IMR-90 (cell line): ENCODE results near the gene FBRSL1.

Experiments
- CHD1 ChIP-seq: IDR thresholded peaks from 2 replicates; pipeline ENCODE4 v1.6.1; 2012; ENCODE audit warnings: low read depth, low read length, improper control_type of control experiment
- FOS ChIP-seq: fragments of 150-350 bp; IDR thresholded peaks from 2 replicates; pipeline ENCODE4 v1.6.1; 2016; ENCODE audit warnings: low read depth, low read length
- MAFK ChIP-seq: IDR thresholded peaks from 2 replicates; pipeline ENCODE4 v1.6.1; 2012; ENCODE audit warnings: low read depth, low read length, improper control_type of control experiment
- POLR2A ChIP-seq: IDR thresholded peaks from 2 replicates; pipeline ENCODE4 v1.6.1; 2012; ENCODE audit warnings: mild to moderate bottlenecking, low read depth, low read length
- RAD21 ChIP-seq: IDR thresholded peaks from 2 replicates; pipeline ENCODE4 v1.6.1; 2012; ENCODE audit warnings: low read length, improper control_type of control experiment
- RFX5 ChIP-seq: IDR thresholded peaks from 2 replicates; pipeline ENCODE4 v1.8.0; 2012; ENCODE audit warnings: low read depth, mild to moderate bottlenecking, low read length, moderate library complexity
- SMC3 ChIP-seq: fragments of 150-350 bp; IDR thresholded peaks from 2 replicates; pipeline ENCODE4 v1.6.1; 2016; ENCODE audit warnings: low read depth, mild to moderate bottlenecking, antibody characterized with exemption, low read length, moderate library complexity
- TF ChIP-seq, protein P1 (sequence below): conservative IDR thresholded peaks from 2 replicates; pipeline ENCODE4 v1.5.1; 2012; ENCODE audit warnings: mild to moderate bottlenecking, low read depth, low read length, improper control_type of control experiment

DNA sequence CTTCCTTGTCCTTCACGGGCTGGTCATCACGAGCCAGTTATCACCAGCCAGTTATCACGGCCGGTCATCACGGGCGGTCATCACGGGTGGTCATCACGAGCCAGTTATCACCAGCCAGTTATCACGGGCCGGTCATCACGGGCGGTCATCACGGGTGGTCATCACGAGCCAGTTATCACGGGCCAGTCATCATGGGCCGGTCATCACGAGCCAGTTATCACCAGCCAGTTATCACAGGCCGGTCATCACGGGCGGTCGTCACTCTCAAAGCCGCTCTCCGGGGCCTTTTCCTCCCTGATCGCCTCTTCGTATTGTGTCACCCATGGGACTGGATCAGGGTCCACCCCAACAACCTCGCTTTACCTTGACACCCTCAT is 13.9 kb upstream of the FBRSL1 start:
- TF ChIP-seq, protein P1, sequence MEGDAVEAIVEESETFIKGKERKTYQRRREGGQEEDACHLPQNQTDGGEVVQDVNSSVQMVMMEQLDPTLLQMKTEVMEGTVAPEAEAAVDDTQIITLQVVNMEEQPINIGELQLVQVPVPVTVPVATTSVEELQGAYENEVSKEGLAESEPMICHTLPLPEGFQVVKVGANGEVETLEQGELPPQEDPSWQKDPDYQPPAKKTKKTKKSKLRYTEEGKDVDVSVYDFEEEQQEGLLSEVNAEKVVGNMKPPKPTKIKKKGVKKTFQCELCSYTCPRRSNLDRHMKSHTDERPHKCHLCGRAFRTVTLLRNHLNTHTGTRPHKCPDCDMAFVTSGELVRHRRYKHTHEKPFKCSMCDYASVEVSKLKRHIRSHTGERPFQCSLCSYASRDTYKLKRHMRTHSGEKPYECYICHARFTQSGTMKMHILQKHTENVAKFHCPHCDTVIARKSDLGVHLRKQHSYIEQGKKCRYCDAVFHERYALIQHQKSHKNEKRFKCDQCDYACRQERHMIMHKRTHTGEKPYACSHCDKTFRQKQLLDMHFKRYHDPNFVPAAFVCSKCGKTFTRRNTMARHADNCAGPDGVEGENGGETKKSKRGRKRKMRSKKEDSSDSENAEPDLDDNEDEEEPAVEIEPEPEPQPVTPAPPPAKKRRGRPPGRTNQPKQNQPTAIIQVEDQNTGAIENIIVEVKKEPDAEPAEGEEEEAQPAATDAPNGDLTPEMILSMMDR = no peak
- TF ChIP-seq CHD1 (no peak), POLR2A (no peak), RAD21 (no peak), SMC3 (no peak), MAFK (no peak), FOS (no peak), RFX5 (no peak)
